ENCODE measurements around the gene TNK1.

The TNK1 gene

DNA sequence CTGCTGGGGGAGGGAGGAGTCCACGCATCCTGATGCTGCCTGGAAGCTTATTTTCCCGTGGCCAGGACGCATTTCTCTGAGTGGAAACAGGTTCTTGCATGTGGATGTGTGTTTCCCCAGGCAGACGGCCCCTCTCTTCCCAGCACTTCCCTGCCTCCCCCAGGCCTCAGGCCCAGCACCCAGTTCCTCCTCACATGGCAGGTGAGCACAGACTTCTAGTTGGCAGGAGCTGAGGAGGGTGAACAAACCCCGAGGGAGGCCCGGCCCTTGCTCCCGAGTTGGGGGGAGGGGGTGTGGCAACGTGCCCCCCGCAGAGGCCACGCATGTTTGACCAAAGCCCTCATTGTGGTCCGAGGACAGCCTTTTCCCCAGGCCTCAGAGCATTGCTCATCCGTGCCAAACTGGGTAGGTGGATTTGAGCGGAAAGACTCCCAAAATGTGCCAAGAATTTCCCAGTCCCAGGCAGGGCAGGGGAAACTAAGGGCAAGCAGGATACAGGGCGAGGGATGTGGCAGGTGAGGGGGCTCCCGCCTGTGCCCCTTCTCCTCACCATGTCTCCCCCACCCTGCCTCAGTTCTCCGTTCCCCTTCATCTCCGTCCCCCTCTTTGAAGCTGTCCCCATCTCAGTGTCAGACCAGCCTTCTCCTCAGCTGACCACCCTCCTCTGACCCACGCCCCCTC, 37.7 kb downstream of the TNK1 start:
- no peaks in the 10 kb centered on the region for H4K20me1 ChIP-seq (ENCODE audit: low read depth, low read length)

DNA sequence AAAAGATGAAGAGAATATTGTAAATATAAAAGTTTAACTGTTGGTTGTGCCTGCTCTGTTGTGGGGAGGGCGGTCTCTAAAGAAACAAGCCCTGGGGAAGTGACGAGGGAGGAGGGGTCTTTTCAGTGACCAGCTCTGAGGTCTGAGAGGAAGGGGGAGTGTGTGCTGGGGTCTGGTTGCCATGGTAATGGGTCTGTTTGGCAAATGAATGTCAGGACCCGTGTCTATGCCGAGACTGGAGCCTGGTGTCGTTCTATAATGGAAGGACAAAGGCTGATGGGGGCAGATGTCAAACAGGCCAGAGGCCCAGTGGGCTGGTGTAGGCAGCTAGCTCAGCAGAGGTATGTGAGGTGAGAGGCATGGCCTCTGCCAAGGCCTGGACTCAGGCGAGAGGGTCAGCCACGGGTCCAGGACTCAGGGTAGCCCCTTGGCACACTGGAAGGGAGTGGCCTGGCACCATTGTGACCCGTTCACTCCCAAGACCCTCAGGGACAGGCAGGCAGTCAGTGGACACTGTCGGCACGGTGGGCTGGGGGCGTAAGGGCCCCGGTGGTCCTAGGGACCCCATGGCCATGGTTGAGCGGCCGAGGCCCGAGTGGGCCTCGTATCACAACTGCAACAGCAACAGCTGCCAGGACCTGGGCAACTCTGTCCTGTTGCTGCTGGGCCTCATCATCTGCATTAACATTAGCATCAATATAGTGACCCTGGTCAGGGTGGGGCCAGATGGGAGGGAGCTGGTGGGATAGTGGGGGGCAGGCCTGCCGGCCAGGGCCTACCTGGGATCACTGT, 39.1 kb downstream of the TNK1 start, which contains the start of gene SPEM1:
TSS of gene SPEM1 (plus strand) at position 506 of the 792 bp plus-strand sequence. CDS start at position 567, 61 bp downstream.
- Histone ChIP-seq H3K27me3 (ENCODE audit: low read length) (no peaks in the 10 kb centered on the region), H4K20me1 (ENCODE audit: low read depth, low read length) (no peaks in the 10 kb centered on the region), H3F3A (ENCODE audit: insufficient read depth) (no peaks in the 10 kb centered on the region), H3K79me2 (ENCODE audit: insufficient read depth, low read length) (no peaks in the 10 kb centered on the region), H3K4me3 (ENCODE audit: insufficient read depth, low read length, poor library complexity, severe bottlenecking) (no peak within 1 kb of the TSS), H3K9ac (ENCODE audit: low read length) (no peak within 1 kb of the TSS), H3K36me3 (ENCODE audit: low read length) (no peaks in the 10 kb centered on the region), H3K9me2 (replicated peaks; ENCODE audit: insufficient read depth, low read length) (no peaks in the 10 kb centered on the region), H2AFZ (ENCODE audit: low read depth, low read length, severe bottlenecking) (no peak within 1 kb of the TSS), H3K9me3 (ENCODE audit: insufficient read depth, low read length) (no peaks in the 10 kb centered on the region), H3K27ac (ENCODE audit: low read depth, low read length) (no peak within 1 kb of the TSS), H3K4me2 (ENCODE audit: low read depth, low read length, poor library complexity, severe bottlenecking) (no peak within 1 kb of the TSS)
- no peak for TF ChIP-seq CTCF (IDR thresholded peaks at IDR 0.05; ENCODE audit: insufficient read depth, low read length, poor library complexity, severe bottlenecking)
- no peak for TF ChIP-seq EZH2phosphoT487 (conservative IDR thresholded peaks at IDR 0.05; ENCODE audit: low read length)

More for the DNA sequence above, 37.7 kb downstream of the TNK1 start:
- H3K9me2 ChIP-seq (replicated peaks; ENCODE audit: insufficient read depth, low read length): no peaks in the 10 kb centered on the region
- no peaks in the 10 kb centered on the region for H3K9me3 ChIP-seq (ENCODE audit: insufficient read depth, low read length)
- no peaks in the 10 kb centered on the region for H3K79me2 ChIP-seq (ENCODE audit: insufficient read depth, low read length)
- TF ChIP-seq CTCF (IDR thresholded peaks at IDR 0.05; ENCODE audit: insufficient read depth, low read length, poor library complexity, severe bottlenecking) (no peak), EZH2phosphoT487 (conservative IDR thresholded peaks at IDR 0.05; ENCODE audit: low read length) (no peak)
- H3K4me3 ChIP-seq (ENCODE audit: insufficient read depth, low read length, poor library complexity, severe bottlenecking): no peak overlapping the region
- no peak overlapping the region for H3K4me2 ChIP-seq (ENCODE audit: low read depth, low read length, poor library complexity, severe bottlenecking)
- H3K36me3 ChIP-seq (ENCODE audit: low read length): no peaks in the 10 kb centered on the region
- H2AFZ ChIP-seq (ENCODE audit: low read depth, low read length, severe bottlenecking): no peak overlapping the region
- no peaks in the 10 kb centered on the region for H3K27me3 ChIP-seq (ENCODE audit: low read length)
- no peak overlapping the region for H3K27ac ChIP-seq (ENCODE audit: low read depth, low read length)
- H3K9ac ChIP-seq (ENCODE audit: low read length): no peak overlapping the region
- H3F3A ChIP-seq (ENCODE audit: insufficient read depth): no peaks in the 10 kb centered on the region

- Histone ChIP-seq H2AFZ (ENCODE audit: low read depth, low read length, severe bottlenecking) (no peak overlapping the region), H4K20me1 (ENCODE audit: low read depth, low read length) (no peaks in the 10 kb centered on the region), H3K79me2 (ENCODE audit: insufficient read depth, low read length) (no peaks in the 10 kb centered on the region), H3K27ac (ENCODE audit: low read depth, low read length) (no peak overlapping the region), H3K36me3 (ENCODE audit: low read length) (no peaks in the 10 kb centered on the region), H3F3A (ENCODE audit: insufficient read depth) (no peaks in the 10 kb centered on the region), H3K9me3 (ENCODE audit: insufficient read depth, low read length) (no peaks in the 10 kb centered on the region), H3K9ac (ENCODE audit: low read length) (no peak overlapping the region), H3K27me3 (ENCODE audit: low read length) (no peaks in the 10 kb centered on the region), H3K9me2 (replicated peaks; ENCODE audit: insufficient read depth, low read length) (no peaks in the 10 kb centered on the region), H3K4me3 (ENCODE audit: insufficient read depth, low read length, poor library complexity, severe bottlenecking) (no peak overlapping the region), H3K4me2 (ENCODE audit: low read depth, low read length, poor library complexity, severe bottlenecking) (no peak overlapping the region)
- TF ChIP-seq EZH2phosphoT487 (conservative IDR thresholded peaks at IDR 0.05; ENCODE audit: low read length) (no peak), CTCF (IDR thresholded peaks at IDR 0.05; ENCODE audit: insufficient read depth, low read length, poor library complexity, severe bottlenecking) (no peak)
Measured at GRCh38 chr17:7421186-7421585, 40.3 kb downstream of the TNK1 start.

Data from SU-DHL-6 (cell line).